Activated CD8-positive, alpha-beta T cell treated with anti-CD3 and anti-CD28 coated beads, Interleukin-2, amount 10 ng/mL, durations not matched to agents 7 days and 5 days (primary cell): ENCODE measurements around the gene LRCH1. TPM values are rescaled to one million over a fixed set of nuclear protein-coding genes. Genes with fewer than 3 reads are reported as not detected.

Experiments used
- ATAC-seq: fragments of 150-1000 bp; cut with Tn5 transposase; one replicate; pipeline ENCODE4 v1.10.0; 2021; ENCODE audit warnings: moderate library complexity
- CTCF ChIA-PET: fragments of 350-600 bp; sonication (Branson Sonifier 250); formaldehyde crosslinking; loops from one replicate; lab custom pipeline; 2021; ENCODE audit warnings: antibody characterized with exemption; lab: Charles Lee
- POLR2A ChIA-PET: fragments of 350-600 bp; sonication (Branson Sonifier 250); formaldehyde crosslinking; loops from one replicate; lab custom pipeline; 2021; ENCODE audit warnings: antibody characterized with exemption; lab: Charles Lee
- DNase-seq: peaks from one replicate; pipeline ENCODE4 v3.0.0-alpha.2; 2020
- H3K27ac Mint-ChIP-seq: one replicate; pipeline ENCODE4 v1.8.0; 2021; ENCODE audit warnings: mild to moderate bottlenecking, mixed read lengths
- H3K27me3 Mint-ChIP-seq: one replicate; pipeline ENCODE4 v1.8.0; 2021; ENCODE audit warnings: low read depth, mixed read lengths
- H3K36me3 Mint-ChIP-seq: one replicate; pipeline ENCODE4 v1.8.0; 2021; ENCODE audit warnings: low read depth, mixed read lengths
- H3K4me1 Mint-ChIP-seq: one replicate; pipeline ENCODE4 v1.8.0; 2021; ENCODE audit warnings: low read depth, mixed read lengths
- H3K4me3 Mint-ChIP-seq: one replicate; pipeline ENCODE4 v1.8.0; 2021; ENCODE audit warnings: mild to moderate bottlenecking, mixed read lengths
- H3K9me3 Mint-ChIP-seq: one replicate; pipeline ENCODE4 v1.8.0; 2022; ENCODE audit warnings: mixed read lengths; ENCODE audit not compliant: insufficient read depth
- total RNA-seq, 2 experiments: library from RNA; stranded (reverse); gene quantifications; one replicate each; pipeline ENCODE4 v1.2.3, GENCODE V29; 2021

LRCH1 gene
- total RNA-seq, 2 experiments from 2014 or later, result 15.3 to 18.0 TPM

- peaks cover 6% of the 10 kb centered on the region for H3K27me3 Mint-ChIP-seq
- H3K36me3 Mint-ChIP-seq, result no peaks in the 10 kb centered on the region
- peaks cover 2% of the 10 kb centered on the region for H3K4me1 Mint-ChIP-seq
- no peak overlapping the region for H3K4me3 Mint-ChIP-seq
- ChIA-PET CTCF (interaction anchor here (1.1 to 1.7 kb wide), 2 partner anchors 16 to 24 kb away, joined by 3 to 10 read pairs; no protein-coding TSS in a partner anchor), POLR2A (no interaction called here)
- no peaks in the 10 kb centered on the region for H3K9me3 Mint-ChIP-seq
- H3K27ac Mint-ChIP-seq, result no peak overlapping the region
- ATAC-seq (no peak), DNase-seq (no peak)
Observed at GRCh38 chr13:46535825-46536224, 17.1 kb upstream of the LRCH1 start.

- DNase-seq (no peak), ATAC-seq (no peak)
- H3K27me3 Mint-ChIP-seq, result peaks cover 6% of the 10 kb centered on the region
- H3K4me3 Mint-ChIP-seq, result no peak overlapping the region
- H3K36me3 Mint-ChIP-seq, result no peaks in the 10 kb centered on the region
- no peak overlapping the region for H3K27ac Mint-ChIP-seq
- ChIA-PET POLR2A (no interaction called here), CTCF (interaction anchor here (1.1 to 1.7 kb wide), 2 partner anchors 15 to 24 kb away, joined by 3 to 10 read pairs; no protein-coding TSS in a partner anchor)
- no peaks in the 10 kb centered on the region for H3K9me3 Mint-ChIP-seq
- peaks cover 2% of the 10 kb centered on the region for H3K4me1 Mint-ChIP-seq
Observed at GRCh38 chr13:46536341-46536740, 16.6 kb upstream of the LRCH1 start.

- no peak for ATAC-seq
Observed at GRCh38 chr13:46539231-46539630, 13.7 kb upstream of the LRCH1 start.

GRCh38 chr13:46541210-46541609, 11.8 kb upstream of the LRCH1 start:
- Mint-ChIP-seq H3K9me3 (no peaks in the 10 kb centered on the region), H3K36me3 (no peaks in the 10 kb centered on the region), H3K27me3 (peaks cover 6% of the 10 kb centered on the region), H3K27ac (no peak overlapping the region), H3K4me3 (no peak overlapping the region), H3K4me1 (peaks cover 4% of the 10 kb centered on the region)
- ATAC-seq, result no peak
- CTCF ChIA-PET, result interaction anchor here (0.7 to 3.1 kb wide), 3 partner anchors 10 to 181 kb away, joined by 4 to 22 read pairs (median 4); no protein-coding TSS in a partner anchor
- no peak for DNase-seq
- POLR2A ChIA-PET, result no interaction called here

More at GRCh38 chr13:46539231-46539630, 13.7 kb upstream of the LRCH1 start:
- DNase-seq, result no peak
- no peak overlapping the region for H3K4me3 Mint-ChIP-seq
- H3K27me3 Mint-ChIP-seq, result peaks cover 6% of the 10 kb centered on the region
- no peaks in the 10 kb centered on the region for H3K36me3 Mint-ChIP-seq
- peaks cover 4% of the 10 kb centered on the region for H3K4me1 Mint-ChIP-seq
- no peaks in the 10 kb centered on the region for H3K9me3 Mint-ChIP-seq
- CTCF ChIA-PET, result no interaction called here
- no peak overlapping the region for H3K27ac Mint-ChIP-seq
- POLR2A ChIA-PET, result no interaction called here

- H3K4me1 Mint-ChIP-seq, result peaks cover 4% of the 10 kb centered on the region
- no peak overlapping the region for H3K27ac Mint-ChIP-seq
- no peaks in the 10 kb centered on the region for H3K36me3 Mint-ChIP-seq
- DNase-seq (no peak), ATAC-seq (no peak)
- CTCF ChIA-PET, result interaction anchor here (1.8 to 3.1 kb wide), 2 partner anchors 9 to 13 kb away, joined by 4 to 22 read pairs; no protein-coding TSS in a partner anchor
- POLR2A ChIA-PET, result no interaction called here
- H3K9me3 Mint-ChIP-seq, result no peaks in the 10 kb centered on the region
- no peak overlapping the region for H3K4me3 Mint-ChIP-seq
- peaks cover 6% of the 10 kb centered on the region for H3K27me3 Mint-ChIP-seq
Observed at GRCh38 chr13:46542833-46543232, 10.1 kb upstream of the LRCH1 start.

GRCh38 chr13:46543287-46543686, 9.7 kb upstream of the LRCH1 start:
- no peak overlapping the region for H3K4me3 Mint-ChIP-seq
- ChIA-PET POLR2A (no interaction called here), CTCF (interaction anchor here (3.1 kb wide), 1 partner anchor 8 kb away, joined by 22 read pairs; no protein-coding TSS in a partner anchor)
- no peaks in the 10 kb centered on the region for H3K36me3 Mint-ChIP-seq
- ATAC-seq (no peak), DNase-seq (no peak)
- H3K4me1 Mint-ChIP-seq, result peaks cover 4% of the 10 kb centered on the region
- H3K9me3 Mint-ChIP-seq, result no peaks in the 10 kb centered on the region
- no peak overlapping the region for H3K27ac Mint-ChIP-seq
- H3K27me3 Mint-ChIP-seq, result peaks cover 6% of the 10 kb centered on the region

- no peaks in the 10 kb centered on the region for H3K36me3 Mint-ChIP-seq
- no peak overlapping the region for H3K4me3 Mint-ChIP-seq
- H3K27ac Mint-ChIP-seq, result no peak overlapping the region
- ChIA-PET CTCF (interaction anchor here (0.9 kb wide), 1 partner anchor 21 kb away, joined by 3 read pairs; no protein-coding TSS in a partner anchor), POLR2A (no interaction called here)
- H3K4me1 Mint-ChIP-seq, result peaks cover 4% of the 10 kb centered on the region
- no peaks in the 10 kb centered on the region for H3K9me3 Mint-ChIP-seq
- peaks cover 4% of the 10 kb centered on the region for H3K27me3 Mint-ChIP-seq
- ATAC-seq (no peak), DNase-seq (no peak)
Observed at GRCh38 chr13:46544208-46544607, 8.8 kb upstream of the LRCH1 start.

GRCh38 chr13:46544811-46545210, 8.2 kb upstream of the LRCH1 start:
- Mint-ChIP-seq H3K4me3 (no peak overlapping the region), H3K9me3 (no peaks in the 10 kb centered on the region)
- POLR2A ChIA-PET, result no interaction called here

GRCh38 chr13:46546084-46546768, 6.7 kb upstream of the LRCH1 start:
- no peak overlapping the region for H3K27ac Mint-ChIP-seq
- DNase-seq, result no peak
- POLR2A ChIA-PET, result no interaction called here
- ATAC-seq, result no peak
- no peaks in the 10 kb centered on the region for H3K9me3 Mint-ChIP-seq
- H3K27me3 Mint-ChIP-seq, result peaks cover 5% of the 10 kb centered on the region
- H3K36me3 Mint-ChIP-seq, result no peaks in the 10 kb centered on the region
- no peak overlapping the region for H3K4me3 Mint-ChIP-seq
- CTCF ChIA-PET, result no interaction called here
- H3K4me1 Mint-ChIP-seq, result peaks cover 6% of the 10 kb centered on the region

More at GRCh38 chr13:46544811-46545210, 8.2 kb upstream of the LRCH1 start:
- H3K27me3 Mint-ChIP-seq, result peaks cover 5% of the 10 kb centered on the region
- peaks cover 4% of the 10 kb centered on the region for H3K4me1 Mint-ChIP-seq
- CTCF ChIA-PET, result no interaction called here
- DNase-seq, result no peak
- H3K36me3 Mint-ChIP-seq, result no peaks in the 10 kb centered on the region
- H3K27ac Mint-ChIP-seq, result no peak overlapping the region
- ATAC-seq, result no peak

- ChIA-PET POLR2A (interaction anchor here (1.6 kb wide), 1 partner anchor 170 kb away, joined by 7 read pairs; no protein-coding TSS in a partner anchor), CTCF (interaction anchor here (0.7 to 2.8 kb wide), 27 partner anchors 9 to 235 kb away, joined by 3 to 94 read pairs (median 12); no protein-coding TSS in a partner anchor)
- Mint-ChIP-seq H3K9me3 (no peaks in the 10 kb centered on the region), H3K27ac (no peak overlapping the region), H3K27me3 (peaks cover 5% of the 10 kb centered on the region), H3K36me3 (peaks cover 6% of the 10 kb centered on the region), H3K4me3 (no peak overlapping the region), H3K4me1 (peaks cover 32% of the 10 kb centered on the region)
- no peak for ATAC-seq
- DNase-seq, result no peak
Observed at GRCh38 chr13:46550822-46551221, 2.1 kb upstream of the LRCH1 start.

GRCh38 chr13:46551410-46552302, 1.3 kb upstream of the LRCH1 start:
- peak overlapping the region; percentile 95 for H3K4me3 Mint-ChIP-seq
- H3K27ac Mint-ChIP-seq, result peak overlapping the region; percentile 88
- POLR2A ChIA-PET, result interaction anchor here (0.7 to 1.6 kb wide), 4 partner anchors 10 to 1244 kb away, joined by 3 to 7 read pairs (median 4); partner anchors contain the start of gene LCP1
- H3K36me3 Mint-ChIP-seq, result peaks cover 6% of the 10 kb centered on the region
- CTCF ChIA-PET, result interaction anchor here (0.6 to 2.8 kb wide), 70 partner anchors 9 to 248 kb away, joined by 3 to 94 read pairs (median 5); no protein-coding TSS in a partner anchor
- ATAC-seq (no peak), DNase-seq (peak; percentile 71)
- H3K27me3 Mint-ChIP-seq, result peaks cover 5% of the 10 kb centered on the region
- H3K9me3 Mint-ChIP-seq, result no peaks in the 10 kb centered on the region
- peaks cover 35% of the 10 kb centered on the region for H3K4me1 Mint-ChIP-seq
